Kidney epithelial cell (primary cell): ENCODE data around the gene FBXO47. TPM values are rescaled to one million over a fixed set of nuclear protein-coding genes. Genes with fewer than 3 reads are reported as not detected.

Source experiments
- DNase-seq: peaks from one replicate; pipeline ENCODE4 v3.0.0-alpha.2; 2010; ENCODE audit warnings: low read depth
- H3K27me3 ChIP-seq: 2 replicates; pipeline ENCODE4 v1.6.0; 2011; ENCODE audit warnings: low read length; ENCODE audit not compliant: control insufficient read depth, insufficient read depth
- H3K36me3 ChIP-seq: 2 replicates; pipeline ENCODE4 v1.5.1; 2011; ENCODE audit warnings: low read length; ENCODE audit not compliant: control insufficient read depth, insufficient read depth
- H3K4me3 ChIP-seq: 2 replicates; pipeline ENCODE4 v1.5.1; 2011; ENCODE audit warnings: low read depth, mild to moderate bottlenecking, control low read depth, low read length
- CTCF ChIP-seq: IDR thresholded peaks from 2 replicates; pipeline ENCODE4 v1.5.1; 2011; ENCODE audit warnings: mild to moderate bottlenecking, moderate library complexity, low read length, control low read depth, inconsistent platforms; ENCODE audit not compliant: insufficient read depth, poor library complexity, severe bottlenecking
- total RNA-seq: library from RNA; depleted of rRNA; stranded (reverse); fragments of >200 nt; gene quantifications from 2 replicates; pipeline ENCODE4 v1.2.3, GENCODE V29; 2015

Gene FBXO47
- total RNA-seq, 1 donor from 2014 or later, result not detected

- TF ChIP-seq CTCF, result peak; percentile 11
- Histone ChIP-seq H3K4me3 (no peak overlapping the region), H3K27me3 (no peaks in the 10 kb centered on the region), H3K36me3 (no peaks in the 10 kb centered on the region)
- DNase-seq, result no peak
Observed at GRCh38 chr17:38970128-38970527, 2.9 kb upstream of the FBXO47 start.

GRCh38 chr17:38969281-38969680 lies 2.1 kb upstream of the FBXO47 start:
- Histone ChIP-seq H3K4me3 (no peak overlapping the region), H3K36me3 (no peaks in the 10 kb centered on the region), H3K27me3 (no peaks in the 10 kb centered on the region)
- DNase-seq, result no peak
- no peak for TF ChIP-seq CTCF

GRCh38 chr17:38961413-38961812 lies 5.8 kb downstream of the FBXO47 start:
- H3K4me3 ChIP-seq, result no peak overlapping the region
- no peak for DNase-seq
- no peaks in the 10 kb centered on the region for H3K27me3 ChIP-seq
- no peak for TF ChIP-seq CTCF
- no peaks in the 10 kb centered on the region for H3K36me3 ChIP-seq

- no peaks in the 10 kb centered on the region for H3K36me3 ChIP-seq
- H3K27me3 ChIP-seq, result no peaks in the 10 kb centered on the region
- no peak overlapping the region for H3K4me3 ChIP-seq
- TF ChIP-seq CTCF, result no peak
- no peak for DNase-seq
Observed at GRCh38 chr17:38960402-38960801, 6.8 kb downstream of the FBXO47 start.

- no peak overlapping the region for H3K4me3 ChIP-seq
- no peak for DNase-seq
- no peak for TF ChIP-seq CTCF
- H3K36me3 ChIP-seq, result no peaks in the 10 kb centered on the region
- no peaks in the 10 kb centered on the region for H3K27me3 ChIP-seq
Observed at GRCh38 chr17:38959508-38959907, 7.7 kb downstream of the FBXO47 start.

- no peaks in the 10 kb centered on the region for H3K36me3 ChIP-seq
- no peak for DNase-seq
- H3K4me3 ChIP-seq, result no peak overlapping the region
- no peak for TF ChIP-seq CTCF
- no peaks in the 10 kb centered on the region for H3K27me3 ChIP-seq
Observed at GRCh38 chr17:38958756-38959155, 8.4 kb downstream of the FBXO47 start.
